Erythroblast (primary cell): ENCODE data around the gene MYO1G.

Experiments
- GATA1 ChIP-seq: IDR thresholded peaks from 2 replicates; pipeline ENCODE4 v1.6.1; 2011; ENCODE audit warnings: low read depth, mild to moderate bottlenecking, control low read depth, low read length, moderate library complexity
- POLR2A ChIP-seq: IDR thresholded peaks from 2 replicates; pipeline ENCODE4 v1.6.1; 2011; ENCODE audit warnings: mild to moderate bottlenecking, low read length

- TF ChIP-seq POLR2A, result no peak
- TF ChIP-seq GATA1, result no peak
Observed at GRCh38 chr7:45028138-45028919, 49.5 kb upstream of the MYO1G start.
